Measurements from ENCODE around the gene GFRA4. TPM values are rescaled to one million over a fixed set of nuclear protein-coding genes. Genes with fewer than 3 reads are reported as not detected.

Gene GFRA4
- total RNA-seq, 1 experiment from 2014 or later = not detected

- Histone ChIP-seq H3K79me2 (ENCODE audit: low read length) (no peaks in the 10 kb centered on the region), H3K27ac (ENCODE audit: low read length) (no peak overlapping the region), H4K20me1 (ENCODE audit: insufficient read depth, low read depth, low read length) (no peaks in the 10 kb centered on the region), H3K27me3 (ENCODE audit: low read length) (no peaks in the 10 kb centered on the region), H3K4me2 (ENCODE audit: low read depth, low read length, poor library complexity, severe bottlenecking) (no peak overlapping the region), H3K9ac (ENCODE audit: low read length) (no peak overlapping the region), H3K9me2 (replicated peaks; ENCODE audit: insufficient read depth, low read length) (no peaks in the 10 kb centered on the region), H3K4me1 (ENCODE audit: low read length) (peaks cover 29% of the 10 kb centered on the region), H3K36me3 (ENCODE audit: insufficient read depth, low read length) (no peaks in the 10 kb centered on the region), H3K9me3 (ENCODE audit: low read length) (no peaks in the 10 kb centered on the region), H2AFZ (ENCODE audit: low read length) (no peak overlapping the region), H3K4me3 (ENCODE audit: low read length) (no peak overlapping the region)
- DNase-seq = no peak
Measured at GRCh38 chr20:3654326-3655130, 8.7 kb downstream of the GFRA4 start.

- no peak overlapping the region for H3K9ac ChIP-seq (ENCODE audit: low read length)
- no peak for DNase-seq
- H3K36me3 ChIP-seq (ENCODE audit: insufficient read depth, low read length) = no peaks in the 10 kb centered on the region
- H3K27me3 ChIP-seq (ENCODE audit: low read length) = no peaks in the 10 kb centered on the region
- no peak overlapping the region for H2AFZ ChIP-seq (ENCODE audit: low read length)
- H3K4me3 ChIP-seq (ENCODE audit: low read length) = no peak overlapping the region
- H3K4me1 ChIP-seq (ENCODE audit: low read length) = peaks cover 23% of the 10 kb centered on the region
- H3K9me3 ChIP-seq (ENCODE audit: low read length) = no peaks in the 10 kb centered on the region
- no peaks in the 10 kb centered on the region for H3K9me2 ChIP-seq (replicated peaks; ENCODE audit: insufficient read depth, low read length)
- no peak overlapping the region for H3K4me2 ChIP-seq (ENCODE audit: low read depth, low read length, poor library complexity, severe bottlenecking)
- H4K20me1 ChIP-seq (ENCODE audit: insufficient read depth, low read depth, low read length) = no peaks in the 10 kb centered on the region
- no peak overlapping the region for H3K27ac ChIP-seq (ENCODE audit: low read length)
- no peaks in the 10 kb centered on the region for H3K79me2 ChIP-seq (ENCODE audit: low read length)
Measured at GRCh38 chr20:3653921-3654320, 9.3 kb downstream of the GFRA4 start.

- Histone ChIP-seq H2AFZ (ENCODE audit: low read length) (no peak overlapping the region), H3K4me3 (ENCODE audit: low read length) (no peak overlapping the region), H3K79me2 (ENCODE audit: low read length) (no peaks in the 10 kb centered on the region), H3K27ac (ENCODE audit: low read length) (no peak overlapping the region), H3K4me2 (ENCODE audit: low read depth, low read length, poor library complexity, severe bottlenecking) (no peak overlapping the region), H3K9ac (ENCODE audit: low read length) (no peak overlapping the region), H4K20me1 (ENCODE audit: insufficient read depth, low read depth, low read length) (no peaks in the 10 kb centered on the region), H3K9me3 (ENCODE audit: low read length) (no peaks in the 10 kb centered on the region), H3K27me3 (ENCODE audit: low read length) (no peaks in the 10 kb centered on the region), H3K9me2 (replicated peaks; ENCODE audit: insufficient read depth, low read length) (no peaks in the 10 kb centered on the region), H3K4me1 (ENCODE audit: low read length) (peaks cover 17% of the 10 kb centered on the region), H3K36me3 (ENCODE audit: insufficient read depth, low read length) (no peaks in the 10 kb centered on the region)
- DNase-seq = no peak
Measured at GRCh38 chr20:3652676-3653596, 10.3 kb downstream of the GFRA4 start.

DNA sequence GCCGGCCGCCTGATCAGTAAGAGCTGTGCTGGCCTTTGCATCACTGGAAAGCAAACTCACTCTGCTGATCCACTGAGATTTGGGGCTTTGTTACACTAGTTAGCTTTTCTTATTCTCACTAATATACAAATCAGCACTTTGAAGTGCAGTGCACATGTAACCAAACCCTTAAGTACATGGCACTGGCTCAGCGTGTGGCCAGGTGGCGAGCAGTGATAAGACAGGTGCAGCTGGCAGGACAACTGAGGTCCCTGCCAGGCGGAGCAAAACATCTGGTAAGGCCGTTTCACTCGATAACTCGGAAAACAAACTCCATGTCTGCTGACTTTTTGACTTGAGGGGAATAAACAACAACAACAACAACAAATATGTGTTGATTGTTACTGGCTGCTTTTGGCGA, 11.0 kb downstream of the GFRA4 start:
- Histone ChIP-seq H2AFZ (ENCODE audit: low read length) (no peak overlapping the region), H3K9me2 (replicated peaks; ENCODE audit: insufficient read depth, low read length) (no peaks in the 10 kb centered on the region), H3K9ac (ENCODE audit: low read length) (no peak overlapping the region), H3K27ac (ENCODE audit: low read length) (no peak overlapping the region), H3K4me2 (ENCODE audit: low read depth, low read length, poor library complexity, severe bottlenecking) (no peak overlapping the region), H3K27me3 (ENCODE audit: low read length) (no peaks in the 10 kb centered on the region), H3K4me1 (ENCODE audit: low read length) (peaks cover 17% of the 10 kb centered on the region), H3K9me3 (ENCODE audit: low read length) (no peaks in the 10 kb centered on the region), H3K79me2 (ENCODE audit: low read length) (no peaks in the 10 kb centered on the region), H4K20me1 (ENCODE audit: insufficient read depth, low read depth, low read length) (no peaks in the 10 kb centered on the region), H3K4me3 (ENCODE audit: low read length) (no peak overlapping the region), H3K36me3 (ENCODE audit: insufficient read depth, low read length) (no peaks in the 10 kb centered on the region)
- no peak for DNase-seq

GRCh38 chr20:3651204-3651962, 11.8 kb downstream of the GFRA4 start:
- no peak overlapping the region for H3K27ac ChIP-seq (ENCODE audit: low read length)
- no peak overlapping the region for H2AFZ ChIP-seq (ENCODE audit: low read length)
- no peaks in the 10 kb centered on the region for H4K20me1 ChIP-seq (ENCODE audit: insufficient read depth, low read depth, low read length)
- no peaks in the 10 kb centered on the region for H3K27me3 ChIP-seq (ENCODE audit: low read length)
- no peaks in the 10 kb centered on the region for H3K9me3 ChIP-seq (ENCODE audit: low read length)
- peaks cover 17% of the 10 kb centered on the region for H3K4me1 ChIP-seq (ENCODE audit: low read length)
- H3K9ac ChIP-seq (ENCODE audit: low read length) = no peak overlapping the region
- H3K79me2 ChIP-seq (ENCODE audit: low read length) = no peaks in the 10 kb centered on the region
- H3K36me3 ChIP-seq (ENCODE audit: insufficient read depth, low read length) = no peaks in the 10 kb centered on the region
- H3K4me3 ChIP-seq (ENCODE audit: low read length) = no peak overlapping the region
- DNase-seq = no peak
- H3K9me2 ChIP-seq (replicated peaks; ENCODE audit: insufficient read depth, low read length) = no peaks in the 10 kb centered on the region
- no peak overlapping the region for H3K4me2 ChIP-seq (ENCODE audit: low read depth, low read length, poor library complexity, severe bottlenecking)

- Histone ChIP-seq H3K27ac (ENCODE audit: low read length) (no peak overlapping the region), H3K27me3 (ENCODE audit: low read length) (no peaks in the 10 kb centered on the region), H3K4me2 (ENCODE audit: low read depth, low read length, poor library complexity, severe bottlenecking) (no peak overlapping the region), H3K79me2 (ENCODE audit: low read length) (no peaks in the 10 kb centered on the region), H3K36me3 (ENCODE audit: insufficient read depth, low read length) (no peaks in the 10 kb centered on the region), H3K9me3 (ENCODE audit: low read length) (no peaks in the 10 kb centered on the region), H2AFZ (ENCODE audit: low read length) (no peak overlapping the region), H3K9me2 (replicated peaks; ENCODE audit: insufficient read depth, low read length) (no peaks in the 10 kb centered on the region), H3K9ac (ENCODE audit: low read length) (no peak overlapping the region), H3K4me3 (ENCODE audit: low read length) (no peak overlapping the region), H3K4me1 (ENCODE audit: low read length) (peaks cover 17% of the 10 kb centered on the region), H4K20me1 (ENCODE audit: insufficient read depth, low read depth, low read length) (no peaks in the 10 kb centered on the region)
- no peak for DNase-seq
Measured at GRCh38 chr20:3648951-3649350, 14.2 kb downstream of the GFRA4 start.

GRCh38 chr20:3647473-3647872, 15.7 kb downstream of the GFRA4 start:
- no peak overlapping the region for H3K27ac ChIP-seq (ENCODE audit: low read length)
- no peaks in the 10 kb centered on the region for H3K9me3 ChIP-seq (ENCODE audit: low read length)
- no peaks in the 10 kb centered on the region for H3K9me2 ChIP-seq (replicated peaks; ENCODE audit: insufficient read depth, low read length)
- no peaks in the 10 kb centered on the region for H3K36me3 ChIP-seq (ENCODE audit: insufficient read depth, low read length)
- no peak overlapping the region for H3K4me3 ChIP-seq (ENCODE audit: low read length)
- no peak for DNase-seq
- H3K4me2 ChIP-seq (ENCODE audit: low read depth, low read length, poor library complexity, severe bottlenecking) = no peak overlapping the region
- H3K79me2 ChIP-seq (ENCODE audit: low read length) = no peaks in the 10 kb centered on the region
- no peak overlapping the region for H2AFZ ChIP-seq (ENCODE audit: low read length)
- H3K4me1 ChIP-seq (ENCODE audit: low read length) = peaks cover 15% of the 10 kb centered on the region
- no peak overlapping the region for H3K9ac ChIP-seq (ENCODE audit: low read length)
- no peaks in the 10 kb centered on the region for H3K27me3 ChIP-seq (ENCODE audit: low read length)
- no peaks in the 10 kb centered on the region for H4K20me1 ChIP-seq (ENCODE audit: insufficient read depth, low read depth, low read length)

- H3K4me2 ChIP-seq (ENCODE audit: low read depth, low read length, poor library complexity, severe bottlenecking) = no peak overlapping the region
- no peaks in the 10 kb centered on the region for H3K9me2 ChIP-seq (replicated peaks; ENCODE audit: insufficient read depth, low read length)
- peaks cover 8% of the 10 kb centered on the region for H3K4me1 ChIP-seq (ENCODE audit: low read length)
- no peak overlapping the region for H3K27ac ChIP-seq (ENCODE audit: low read length)
- no peak overlapping the region for H2AFZ ChIP-seq (ENCODE audit: low read length)
- DNase-seq = no peak
- H3K79me2 ChIP-seq (ENCODE audit: low read length) = no peaks in the 10 kb centered on the region
- H3K27me3 ChIP-seq (ENCODE audit: low read length) = no peaks in the 10 kb centered on the region
- H3K9ac ChIP-seq (ENCODE audit: low read length) = no peak overlapping the region
- no peaks in the 10 kb centered on the region for H3K36me3 ChIP-seq (ENCODE audit: insufficient read depth, low read length)
- no peak overlapping the region for H3K4me3 ChIP-seq (ENCODE audit: low read length)
- H4K20me1 ChIP-seq (ENCODE audit: insufficient read depth, low read depth, low read length) = no peaks in the 10 kb centered on the region
- H3K9me3 ChIP-seq (ENCODE audit: low read length) = no peaks in the 10 kb centered on the region
Measured at GRCh38 chr20:3646651-3647050, 16.5 kb downstream of the GFRA4 start.

All from Karpas-422 (cell line).